DND-41 (cell line): ENCODE measurements around the gene ZSCAN30.

Experiments used
- ATAC-seq: fragments of 200-7000 bp; cut with Tn5 transposase; 3 replicates; pipeline ENCODE4 v1.9.1; 2021; ENCODE audit warnings: low read depth; ENCODE audit not compliant: insufficient read depth
- DNase-seq: peaks from one replicate; pipeline ENCODE4 v3.0.0-alpha.2; 2020
- H2AFZ ChIP-seq: 2 replicates; pipeline ENCODE4 v1.6.0; 2012; ENCODE audit warnings: low read depth, low read length
- H3K27ac ChIP-seq: 2 replicates; pipeline ENCODE4 v1.5.1; 2012; ENCODE audit warnings: low read length, inconsistent platforms
- H3K27me3 ChIP-seq: fragments of 200-600 bp; sonication (generic); 2 replicates; pipeline ENCODE4 v1.6.0; 2012; ENCODE audit warnings: low read length, mild to moderate bottlenecking, inconsistent platforms; ENCODE audit not compliant: insufficient read depth, poor library complexity
- H3K36me3 ChIP-seq: 2 replicates; pipeline ENCODE4 v1.5.1; 2012; ENCODE audit warnings: low read length, inconsistent platforms; ENCODE audit not compliant: insufficient read depth
- H3K4me1 ChIP-seq: 2 replicates; pipeline ENCODE4 v1.5.1; 2012; ENCODE audit warnings: mild to moderate bottlenecking, low read length; ENCODE audit not compliant: insufficient read depth
- H3K4me2 ChIP-seq: 2 replicates; pipeline ENCODE4 v1.6.0; 2012; ENCODE audit warnings: mild to moderate bottlenecking, moderate library complexity, low read length, inconsistent platforms; ENCODE audit not compliant: insufficient read depth
- H3K4me3 ChIP-seq, 2 experiments: fragments of 200-600 bp in 1 of 2; shearing (Covaris generic) in 1 of 2; 2 replicates each; pipeline ENCODE4 v1.5.1; 2012 to 2016; ENCODE audit warnings: inconsistent platforms in 2 of 2, low read length in 2 of 2, mild to moderate bottlenecking in 2 of 2, low read depth in 1 of 2, moderate library complexity in 1 of 2
- H3K79me2 ChIP-seq: 2 replicates; pipeline ENCODE4 v1.6.0; 2012; ENCODE audit warnings: low read length, inconsistent platforms; ENCODE audit not compliant: insufficient read depth
- H3K9ac ChIP-seq: 2 replicates; pipeline ENCODE4 v1.6.0; 2012; ENCODE audit warnings: low read depth, mild to moderate bottlenecking, inconsistent platforms, low read length, moderate library complexity
- H3K9me3 ChIP-seq: 2 replicates; pipeline ENCODE4 v1.5.1; 2012; ENCODE audit warnings: low read length, moderate library complexity, mild to moderate bottlenecking, inconsistent platforms; ENCODE audit not compliant: insufficient read depth, severe bottlenecking
- H4K20me1 ChIP-seq: 2 replicates; pipeline ENCODE4 v1.6.0; 2012; ENCODE audit warnings: low read length; ENCODE audit not compliant: insufficient read depth
- EZH2 ChIP-seq: IDR thresholded peaks from 3 replicates; pipeline ENCODE4 v1.6.1; 2012; ENCODE audit warnings: borderline replicate concordance, low read depth, mild to moderate bottlenecking, moderate library complexity, low read length, inconsistent platforms; ENCODE audit not compliant: severe bottlenecking
- TF ChIP-seq, protein P1 (sequence below): IDR thresholded peaks from 2 replicates; pipeline ENCODE4 v1.5.1; 2012; ENCODE audit warnings: borderline replicate concordance, low read length, moderate library complexity, mild to moderate bottlenecking; ENCODE audit not compliant: poor library complexity, severe bottlenecking; ENCODE audit errors: extremely low read depth

Gene ZSCAN30

DNA sequence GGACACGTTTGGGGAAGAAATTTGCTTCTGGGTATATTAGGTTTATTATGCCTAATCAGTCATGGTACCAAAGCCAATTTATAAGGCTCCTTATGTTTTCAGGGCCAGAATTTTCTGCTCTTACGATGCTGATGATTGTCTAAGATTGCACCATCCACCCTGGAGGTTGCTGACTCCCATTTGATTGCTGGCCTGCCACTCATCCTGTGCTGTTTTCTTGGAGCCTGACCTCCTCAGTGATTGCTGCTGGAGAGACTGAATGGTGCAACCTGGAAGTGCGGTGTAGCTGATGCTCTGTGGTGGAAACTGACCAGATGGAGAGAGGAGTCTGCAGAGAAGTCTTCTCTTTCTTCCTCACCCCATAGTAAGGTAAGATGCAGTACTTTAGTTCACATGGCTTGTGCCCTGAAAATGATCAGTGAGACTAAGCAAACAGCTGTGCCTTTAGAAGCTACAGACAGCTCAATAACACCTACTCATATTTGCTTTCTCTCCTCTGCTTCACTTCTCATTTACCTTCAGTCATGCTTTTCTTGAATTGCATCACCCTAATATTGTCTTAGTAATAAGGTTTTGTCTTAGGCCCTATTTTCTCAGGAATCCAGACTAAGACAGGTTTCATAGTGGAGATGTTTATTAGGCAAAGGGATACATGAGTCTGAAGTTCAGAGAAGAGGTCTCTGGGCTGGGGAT is 36.8 kb upstream of the ZSCAN30 start:
- peaks cover 5% of the 10 kb centered on the region; the same call in 1 of the 2 replicates for H3K36me3 ChIP-seq
- no peak for TF ChIP-seq EZH2
- TF ChIP-seq, protein P1, sequence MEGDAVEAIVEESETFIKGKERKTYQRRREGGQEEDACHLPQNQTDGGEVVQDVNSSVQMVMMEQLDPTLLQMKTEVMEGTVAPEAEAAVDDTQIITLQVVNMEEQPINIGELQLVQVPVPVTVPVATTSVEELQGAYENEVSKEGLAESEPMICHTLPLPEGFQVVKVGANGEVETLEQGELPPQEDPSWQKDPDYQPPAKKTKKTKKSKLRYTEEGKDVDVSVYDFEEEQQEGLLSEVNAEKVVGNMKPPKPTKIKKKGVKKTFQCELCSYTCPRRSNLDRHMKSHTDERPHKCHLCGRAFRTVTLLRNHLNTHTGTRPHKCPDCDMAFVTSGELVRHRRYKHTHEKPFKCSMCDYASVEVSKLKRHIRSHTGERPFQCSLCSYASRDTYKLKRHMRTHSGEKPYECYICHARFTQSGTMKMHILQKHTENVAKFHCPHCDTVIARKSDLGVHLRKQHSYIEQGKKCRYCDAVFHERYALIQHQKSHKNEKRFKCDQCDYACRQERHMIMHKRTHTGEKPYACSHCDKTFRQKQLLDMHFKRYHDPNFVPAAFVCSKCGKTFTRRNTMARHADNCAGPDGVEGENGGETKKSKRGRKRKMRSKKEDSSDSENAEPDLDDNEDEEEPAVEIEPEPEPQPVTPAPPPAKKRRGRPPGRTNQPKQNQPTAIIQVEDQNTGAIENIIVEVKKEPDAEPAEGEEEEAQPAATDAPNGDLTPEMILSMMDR = no peak
- H3K4me3 ChIP-seq = no peak overlapping the region
- no peaks in the 10 kb centered on the region for H3K27me3 ChIP-seq
- no peaks in the 10 kb centered on the region for H3K4me1 ChIP-seq
- no peak overlapping the region for H3K27ac ChIP-seq
- H4K20me1 ChIP-seq = no peaks in the 10 kb centered on the region
- no peak overlapping the region for H3K4me2 ChIP-seq
- no peak overlapping the region for H3K9ac ChIP-seq
- no peaks in the 10 kb centered on the region for H3K9me3 ChIP-seq
- no peak overlapping the region for H2AFZ ChIP-seq
- no peak for DNase-seq
- ATAC-seq = no peak
- H3K79me2 ChIP-seq = no peaks in the 10 kb centered on the region

DNA sequence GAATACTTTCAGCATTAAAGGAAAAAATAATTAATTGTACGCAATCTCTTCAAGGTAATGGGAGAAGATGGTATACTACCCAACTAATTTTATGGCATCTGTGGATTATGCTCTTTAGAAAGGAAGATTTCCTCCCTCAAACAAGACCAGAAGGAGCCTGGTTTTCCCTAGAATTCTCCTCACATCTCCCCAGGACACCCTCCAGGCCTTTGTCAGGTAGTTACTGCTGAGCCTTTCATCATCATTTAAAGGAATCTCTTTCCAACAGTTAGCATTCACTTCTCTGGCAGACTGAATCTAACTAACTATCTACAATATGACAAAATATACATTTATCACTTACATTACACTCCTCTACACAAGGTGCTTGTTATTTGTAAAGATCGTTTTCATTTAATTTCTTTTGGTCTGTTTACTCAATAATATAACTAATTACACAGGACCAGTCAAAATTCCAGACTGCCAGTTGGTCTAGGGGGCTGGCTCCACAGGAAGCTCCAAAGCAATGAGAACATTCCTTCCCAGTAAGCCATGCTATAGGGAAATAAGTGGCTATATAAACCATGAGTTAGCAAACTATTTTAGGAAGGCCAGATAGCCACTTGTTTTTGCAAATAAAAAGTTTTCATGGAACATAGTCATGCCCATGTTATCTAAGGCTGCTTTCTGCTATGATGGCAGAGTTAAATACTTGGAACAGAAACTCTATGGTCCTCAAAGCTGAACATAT is 35.1 kb upstream of the ZSCAN30 start:
- Histone ChIP-seq H3K36me3 (no peaks in the 10 kb centered on the region), H3K9me3 (no peaks in the 10 kb centered on the region), H4K20me1 (no peaks in the 10 kb centered on the region), H2AFZ (no peak overlapping the region), H3K4me2 (no peak overlapping the region), H3K27me3 (no peaks in the 10 kb centered on the region), H3K9ac (no peak overlapping the region), H3K4me3 (no peak overlapping the region), H3K27ac (no peak overlapping the region), H3K79me2 (no peaks in the 10 kb centered on the region), H3K4me1 (no peaks in the 10 kb centered on the region)
- no peak for DNase-seq
- ATAC-seq = no peak
- TF ChIP-seq EZH2 = no peak
- TF ChIP-seq, protein P1 = no peak

DNA sequence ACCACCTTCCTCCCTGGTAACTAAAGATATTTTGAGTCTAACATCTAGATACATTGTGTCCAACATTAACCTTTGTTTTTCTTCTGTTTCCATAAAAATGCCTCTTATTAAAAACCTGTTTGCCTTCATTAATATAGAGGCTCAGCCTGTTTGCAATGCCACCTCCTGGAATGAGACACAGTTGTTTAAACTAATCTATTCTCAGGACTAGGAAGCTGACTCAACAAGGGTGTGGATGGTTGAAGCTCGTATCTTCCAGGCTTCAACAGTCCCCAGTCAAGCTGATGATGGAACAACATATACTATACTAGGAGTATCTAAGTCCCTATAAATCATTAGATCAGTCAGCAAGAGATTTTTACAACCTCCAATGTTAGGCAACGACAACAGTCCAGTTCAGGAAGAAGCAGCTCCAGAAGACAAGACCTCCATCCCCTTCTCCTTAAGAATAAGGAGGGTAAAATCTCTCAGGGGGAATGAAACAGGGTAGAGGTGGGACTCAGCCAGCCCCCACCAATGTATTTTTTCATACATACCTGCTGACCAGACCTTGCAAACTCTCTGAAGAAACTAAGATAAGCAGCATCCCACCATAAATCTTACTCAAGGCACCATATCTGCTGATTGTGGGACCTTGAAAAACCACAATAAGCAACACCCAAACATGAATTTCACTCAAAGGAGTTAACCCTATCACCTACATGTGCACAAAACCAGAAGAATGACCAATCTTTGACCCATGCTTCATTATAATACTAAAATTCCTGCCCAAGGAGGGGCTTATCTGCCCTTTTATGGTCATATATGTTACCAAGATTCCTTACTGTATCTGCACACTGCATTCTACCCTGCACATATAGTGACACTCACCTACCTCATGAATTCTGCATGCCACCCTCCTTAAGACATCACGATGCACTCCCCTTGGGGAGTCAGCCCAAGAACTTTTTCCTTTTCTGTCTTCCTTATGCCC is 32.7 kb upstream of the ZSCAN30 start:
- H3K36me3 ChIP-seq = no peaks in the 10 kb centered on the region
- no peaks in the 10 kb centered on the region for H3K9me3 ChIP-seq
- no peak for TF ChIP-seq EZH2
- TF ChIP-seq, protein P1 = no peak
- H3K9ac ChIP-seq = no peak overlapping the region
- no peak overlapping the region for H3K27ac ChIP-seq
- ATAC-seq = no peak
- no peak overlapping the region for H2AFZ ChIP-seq
- no peaks in the 10 kb centered on the region for H4K20me1 ChIP-seq
- H3K27me3 ChIP-seq = no peaks in the 10 kb centered on the region
- H3K4me3 ChIP-seq = no peak overlapping the region
- H3K79me2 ChIP-seq = no peaks in the 10 kb centered on the region
- DNase-seq = no peak
- no peak overlapping the region for H3K4me2 ChIP-seq
- no peaks in the 10 kb centered on the region for H3K4me1 ChIP-seq
